ENCODE results near the gene CYP2W1. TPM values are rescaled to one million over a fixed set of nuclear protein-coding genes. Genes with fewer than 3 reads are reported as not detected.

The CYP2W1 gene
- total RNA-seq, 1 donor from 2014 or later: not detected

GRCh38 chr7:1012004-1012715, 29.2 kb downstream of the CYP2W1 start:
- no peak overlapping the region for H3K4me3 ChIP-seq (ENCODE audit: low read depth, low read length)
- no peak for DNase-seq (ENCODE audit: low read depth)
- no peak for TF ChIP-seq CTCF (conservative IDR thresholded peaks at IDR 0.05; ENCODE audit: low read depth, low read length)

- no peak overlapping the region for H3K4me3 ChIP-seq (ENCODE audit: low read depth, low read length)
- no peak for TF ChIP-seq CTCF (conservative IDR thresholded peaks at IDR 0.05; ENCODE audit: low read depth, low read length)
- DNase-seq (ENCODE audit: low read depth): no peak
Observed at GRCh38 chr7:1012716-1013095, 29.7 kb downstream of the CYP2W1 start.

GRCh38 chr7:1013581-1013980, 30.6 kb downstream of the CYP2W1 start:
- no peak for DNase-seq (ENCODE audit: low read depth)
- H3K4me3 ChIP-seq (ENCODE audit: low read depth, low read length): no peak overlapping the region
- no peak for TF ChIP-seq CTCF (conservative IDR thresholded peaks at IDR 0.05; ENCODE audit: low read depth, low read length)

GRCh38 chr7:1014681-1015080, 31.7 kb downstream of the CYP2W1 start:
- DNase-seq (ENCODE audit: low read depth): no peak
- TF ChIP-seq CTCF (conservative IDR thresholded peaks at IDR 0.05; ENCODE audit: low read depth, low read length): no peak
- no peak overlapping the region for H3K4me3 ChIP-seq (ENCODE audit: low read depth, low read length)

GRCh38 chr7:1015196-1016121, 32.5 kb downstream of the CYP2W1 start:
- no peak for DNase-seq (ENCODE audit: low read depth)
- TF ChIP-seq CTCF (conservative IDR thresholded peaks at IDR 0.05; ENCODE audit: low read depth, low read length): no peak
- no peak overlapping the region for H3K4me3 ChIP-seq (ENCODE audit: low read depth, low read length)

GRCh38 chr7:1016577-1017531, 33.9 kb downstream of the CYP2W1 start:
- DNase-seq (ENCODE audit: low read depth): no peak
- TF ChIP-seq CTCF (conservative IDR thresholded peaks at IDR 0.05; ENCODE audit: low read depth, low read length): no peak
- no peak overlapping the region for H3K4me3 ChIP-seq (ENCODE audit: low read depth, low read length)

Measured in epithelial cell of proximal tubule (primary cell).